Measurements from ENCODE around the gene COL5A3. TPM values are rescaled to one million over a fixed set of nuclear protein-coding genes. Genes with fewer than 3 reads are reported as not detected.

The COL5A3 gene
- total RNA-seq, 1 experiment from 2014 or later: 0.26 TPM

DNA sequence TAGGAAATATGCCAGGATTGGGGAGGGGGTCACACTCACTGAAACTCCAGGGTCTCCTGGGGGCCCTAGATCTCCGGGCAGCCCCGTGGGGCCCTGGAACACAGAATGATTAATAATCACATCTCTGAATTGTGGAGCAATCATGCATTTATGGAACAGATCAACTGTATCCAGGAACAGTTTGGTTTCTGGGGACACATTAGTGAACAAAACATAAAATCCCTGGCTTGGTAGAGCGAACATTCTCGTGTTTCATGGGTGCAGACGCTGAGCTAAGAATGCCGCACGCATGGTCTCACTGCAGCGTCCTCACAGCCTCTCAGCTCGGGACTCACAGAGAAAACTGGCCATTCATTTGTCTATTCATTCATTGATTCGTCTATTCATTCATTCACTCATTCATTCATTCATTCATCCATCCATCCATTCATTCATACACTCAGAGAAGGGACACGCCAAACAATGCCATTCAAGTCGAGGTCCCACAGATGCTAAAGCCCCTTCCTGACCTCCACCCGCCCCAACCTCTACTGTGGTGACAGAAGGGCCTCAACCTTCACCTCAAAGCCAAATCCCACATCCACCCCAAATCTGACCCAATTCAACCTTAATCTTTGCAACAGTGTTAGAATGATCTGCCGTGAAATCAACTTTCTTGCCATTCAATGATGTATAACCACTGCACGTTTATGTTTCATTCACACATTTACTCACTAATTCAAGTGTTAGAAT, 39.0 kb downstream of the COL5A3 start:
- intact Hi-C loops (cut with micrococcal nuclease; ENCODE audit: unreplicated experiment): no loop called here
- Mint-ChIP-seq H3K4me3 (ENCODE audit: low read depth, unreplicated experiment) (no peak overlapping the region), H3K4me1 (ENCODE audit: low read depth, unreplicated experiment) (no peaks in the 10 kb centered on the region), H3K27me3 (ENCODE audit: unreplicated experiment) (peaks cover 46% of the 10 kb centered on the region), H3K9me3 (ENCODE audit: low read depth, unreplicated experiment) (peaks cover 5% of the 10 kb centered on the region), H3K36me3 (ENCODE audit: insufficient read depth, unreplicated experiment) (peaks cover 7% of the 10 kb centered on the region), H3K27ac (ENCODE audit: unreplicated experiment) (no peak overlapping the region)
- TF ChIP-seq, protein P1, sequence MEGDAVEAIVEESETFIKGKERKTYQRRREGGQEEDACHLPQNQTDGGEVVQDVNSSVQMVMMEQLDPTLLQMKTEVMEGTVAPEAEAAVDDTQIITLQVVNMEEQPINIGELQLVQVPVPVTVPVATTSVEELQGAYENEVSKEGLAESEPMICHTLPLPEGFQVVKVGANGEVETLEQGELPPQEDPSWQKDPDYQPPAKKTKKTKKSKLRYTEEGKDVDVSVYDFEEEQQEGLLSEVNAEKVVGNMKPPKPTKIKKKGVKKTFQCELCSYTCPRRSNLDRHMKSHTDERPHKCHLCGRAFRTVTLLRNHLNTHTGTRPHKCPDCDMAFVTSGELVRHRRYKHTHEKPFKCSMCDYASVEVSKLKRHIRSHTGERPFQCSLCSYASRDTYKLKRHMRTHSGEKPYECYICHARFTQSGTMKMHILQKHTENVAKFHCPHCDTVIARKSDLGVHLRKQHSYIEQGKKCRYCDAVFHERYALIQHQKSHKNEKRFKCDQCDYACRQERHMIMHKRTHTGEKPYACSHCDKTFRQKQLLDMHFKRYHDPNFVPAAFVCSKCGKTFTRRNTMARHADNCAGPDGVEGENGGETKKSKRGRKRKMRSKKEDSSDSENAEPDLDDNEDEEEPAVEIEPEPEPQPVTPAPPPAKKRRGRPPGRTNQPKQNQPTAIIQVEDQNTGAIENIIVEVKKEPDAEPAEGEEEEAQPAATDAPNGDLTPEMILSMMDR (IDR thresholded peaks at IDR 0.05; ENCODE audit: unreplicated experiment): no peak
- CTCF ChIA-PET: no interaction called here
- no peak for DNase-seq
- BruUV-seq (replicated peaks): no TSS peak

DNA sequence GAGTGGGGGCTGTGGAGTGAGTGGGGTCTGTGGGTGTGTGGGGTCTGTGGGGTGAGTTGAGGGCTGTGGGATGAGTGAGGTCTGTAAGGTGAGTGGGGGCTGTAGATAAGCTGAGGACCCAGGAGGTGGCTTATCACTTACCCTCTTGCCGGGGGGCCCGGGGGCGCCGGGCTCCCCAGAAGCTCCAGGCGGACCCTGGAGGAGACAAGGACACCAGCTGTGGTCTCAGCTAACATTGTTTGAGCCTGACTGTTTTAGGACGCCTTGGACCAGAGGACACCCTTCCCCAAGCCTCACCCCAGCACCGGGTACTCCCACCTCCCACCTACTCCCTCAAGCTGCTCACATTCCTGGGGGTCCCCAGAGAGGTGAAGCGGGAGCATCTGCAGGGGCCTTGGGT, 39.8 kb downstream of the COL5A3 start:
- H3K9me3 Mint-ChIP-seq (ENCODE audit: low read depth, unreplicated experiment): peaks cover 5% of the 10 kb centered on the region
- H3K36me3 Mint-ChIP-seq (ENCODE audit: insufficient read depth, unreplicated experiment): peaks cover 7% of the 10 kb centered on the region
- H3K27ac Mint-ChIP-seq (ENCODE audit: unreplicated experiment): no peak overlapping the region
- no peak for DNase-seq
- H3K4me1 Mint-ChIP-seq (ENCODE audit: low read depth, unreplicated experiment): no peaks in the 10 kb centered on the region
- no TSS peak for BruUV-seq (replicated peaks)
- CTCF ChIA-PET: no interaction called here
- H3K27me3 Mint-ChIP-seq (ENCODE audit: unreplicated experiment): peaks cover 49% of the 10 kb centered on the region
- intact Hi-C loops (cut with micrococcal nuclease; ENCODE audit: unreplicated experiment): no loop called here
- H3K4me3 Mint-ChIP-seq (ENCODE audit: low read depth, unreplicated experiment): no peak overlapping the region
- TF ChIP-seq, protein P1 (IDR thresholded peaks at IDR 0.05; ENCODE audit: unreplicated experiment): no peak

DNA sequence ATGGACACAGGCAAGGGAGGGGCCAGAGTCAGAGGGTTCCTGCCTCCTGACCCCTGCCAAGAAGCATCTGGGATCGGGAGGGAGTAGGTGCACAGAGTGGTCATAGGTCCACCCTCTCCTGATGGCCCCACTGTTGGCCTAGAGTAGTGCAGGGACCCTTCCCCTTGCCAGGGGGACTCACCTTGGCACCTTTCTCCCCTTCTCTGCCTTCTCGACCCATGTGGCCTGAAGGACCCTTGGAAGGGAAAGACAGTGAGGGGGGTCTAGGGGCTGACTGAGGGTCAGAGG, 40.7 kb downstream of the COL5A3 start:
- Mint-ChIP-seq H3K36me3 (ENCODE audit: insufficient read depth, unreplicated experiment) (peaks cover 7% of the 10 kb centered on the region), H3K27ac (ENCODE audit: unreplicated experiment) (no peak overlapping the region), H3K9me3 (ENCODE audit: low read depth, unreplicated experiment) (peaks cover 5% of the 10 kb centered on the region), H3K27me3 (ENCODE audit: unreplicated experiment) (peaks cover 49% of the 10 kb centered on the region), H3K4me1 (ENCODE audit: low read depth, unreplicated experiment) (no peaks in the 10 kb centered on the region), H3K4me3 (ENCODE audit: low read depth, unreplicated experiment) (no peak overlapping the region)
- BruUV-seq (replicated peaks): no TSS peak
- TF ChIP-seq, protein P1 (IDR thresholded peaks at IDR 0.05; ENCODE audit: unreplicated experiment): no peak
- DNase-seq: no peak
- CTCF ChIA-PET: no interaction called here
- intact Hi-C loops (cut with micrococcal nuclease; ENCODE audit: unreplicated experiment): no loop called here

DNA sequence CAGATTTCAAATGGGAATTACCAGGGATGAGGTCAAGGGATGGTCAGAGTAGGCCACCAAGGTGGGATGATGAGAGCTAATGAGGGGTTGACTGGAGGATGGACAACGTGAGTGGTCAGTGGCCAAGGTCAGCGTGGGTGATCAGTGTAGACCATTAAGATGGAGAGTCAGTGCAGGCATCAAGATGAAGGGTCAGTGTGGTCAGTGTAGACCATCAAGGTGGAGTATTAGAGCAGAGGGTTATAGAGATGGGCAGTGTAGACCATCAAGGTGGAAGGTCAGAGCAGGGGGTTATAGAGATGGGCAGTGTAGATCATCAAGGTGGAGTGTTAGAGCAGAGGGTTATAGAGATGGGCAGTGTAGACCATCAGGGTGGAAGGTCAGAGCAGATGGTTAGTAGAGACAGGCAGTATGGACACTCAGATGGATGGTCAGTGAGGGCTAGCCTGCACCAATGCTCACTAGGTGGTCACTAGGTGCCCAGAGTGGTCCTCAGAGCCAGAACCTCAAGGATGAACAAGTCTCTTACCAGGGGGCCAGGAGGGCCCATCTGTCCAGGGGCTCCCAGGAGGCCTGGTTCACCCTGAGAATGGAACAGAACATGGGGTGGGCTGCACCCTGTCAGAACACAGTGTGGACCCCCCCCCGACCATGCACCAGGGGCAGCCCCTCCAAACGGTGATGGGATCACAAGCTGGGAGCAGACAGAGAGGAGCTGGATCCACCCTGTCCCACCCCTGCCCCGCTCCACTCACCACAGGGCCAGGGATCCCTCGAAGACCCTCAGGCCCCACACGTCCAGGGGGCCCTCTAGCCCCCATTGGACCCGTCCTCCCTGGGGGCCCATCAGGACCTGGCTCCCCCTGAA, 41.2 kb downstream of the COL5A3 start:
- CTCF ChIA-PET: no interaction called here
- H3K4me1 Mint-ChIP-seq (ENCODE audit: low read depth, unreplicated experiment): no peaks in the 10 kb centered on the region
- H3K27me3 Mint-ChIP-seq (ENCODE audit: unreplicated experiment): peaks cover 49% of the 10 kb centered on the region
- no peak for DNase-seq
- no peak overlapping the region for H3K27ac Mint-ChIP-seq (ENCODE audit: unreplicated experiment)
- no TSS peak for BruUV-seq (replicated peaks)
- TF ChIP-seq, protein P1 (IDR thresholded peaks at IDR 0.05; ENCODE audit: unreplicated experiment): no peak
- intact Hi-C loops (cut with micrococcal nuclease; ENCODE audit: unreplicated experiment): no loop called here
- H3K36me3 Mint-ChIP-seq (ENCODE audit: insufficient read depth, unreplicated experiment): peaks cover 7% of the 10 kb centered on the region
- H3K9me3 Mint-ChIP-seq (ENCODE audit: low read depth, unreplicated experiment): peaks cover 5% of the 10 kb centered on the region
- H3K4me3 Mint-ChIP-seq (ENCODE audit: low read depth, unreplicated experiment): no peak overlapping the region
